Mammary epithelial cell (primary cell): ENCODE measurements around the gene CLCA1.

Experiments
- EZH2 ChIP-seq: IDR thresholded peaks from 2 replicates; pipeline ENCODE4 v1.6.1; 2012; ENCODE audit warnings: low read length, inconsistent platforms, borderline replicate concordance
- TF ChIP-seq, protein P1 (sequence below), 2 donors: IDR thresholded peaks in 1 of 2; conservative IDR thresholded peaks in 1 of 2; 2 replicates each; pipeline ENCODE4 v1.5.1; 2011 to 2012; ENCODE audit warnings: inconsistent platforms in 2 of 2, low read length in 2 of 2, mild to moderate bottlenecking in 2 of 2, control low read depth in 1 of 2, low read depth in 1 of 2; ENCODE audit not compliant: insufficient read depth in 1 of 2; ENCODE audit errors: extremely low read depth in 1 of 2

DNA sequence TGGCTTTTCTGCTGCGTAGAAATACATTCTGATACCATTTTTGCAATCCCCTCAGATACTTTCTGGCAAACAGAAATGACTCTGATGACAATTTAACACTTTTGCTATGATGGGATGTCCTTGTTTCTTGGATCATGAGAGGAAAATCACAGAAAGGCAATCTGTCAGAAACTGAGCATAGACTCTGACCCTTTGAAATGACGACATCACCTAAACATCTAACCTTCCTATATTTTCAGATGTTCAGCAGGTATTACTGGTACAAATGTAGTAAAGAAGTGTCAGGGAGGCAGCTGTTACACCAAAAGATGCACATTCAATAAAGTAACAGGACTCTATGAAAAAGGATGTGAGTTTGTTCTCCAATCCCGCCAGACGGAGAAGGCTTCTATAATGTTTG is 13.2 kb downstream of the CLCA1 start:
- TF ChIP-seq, protein P1, sequence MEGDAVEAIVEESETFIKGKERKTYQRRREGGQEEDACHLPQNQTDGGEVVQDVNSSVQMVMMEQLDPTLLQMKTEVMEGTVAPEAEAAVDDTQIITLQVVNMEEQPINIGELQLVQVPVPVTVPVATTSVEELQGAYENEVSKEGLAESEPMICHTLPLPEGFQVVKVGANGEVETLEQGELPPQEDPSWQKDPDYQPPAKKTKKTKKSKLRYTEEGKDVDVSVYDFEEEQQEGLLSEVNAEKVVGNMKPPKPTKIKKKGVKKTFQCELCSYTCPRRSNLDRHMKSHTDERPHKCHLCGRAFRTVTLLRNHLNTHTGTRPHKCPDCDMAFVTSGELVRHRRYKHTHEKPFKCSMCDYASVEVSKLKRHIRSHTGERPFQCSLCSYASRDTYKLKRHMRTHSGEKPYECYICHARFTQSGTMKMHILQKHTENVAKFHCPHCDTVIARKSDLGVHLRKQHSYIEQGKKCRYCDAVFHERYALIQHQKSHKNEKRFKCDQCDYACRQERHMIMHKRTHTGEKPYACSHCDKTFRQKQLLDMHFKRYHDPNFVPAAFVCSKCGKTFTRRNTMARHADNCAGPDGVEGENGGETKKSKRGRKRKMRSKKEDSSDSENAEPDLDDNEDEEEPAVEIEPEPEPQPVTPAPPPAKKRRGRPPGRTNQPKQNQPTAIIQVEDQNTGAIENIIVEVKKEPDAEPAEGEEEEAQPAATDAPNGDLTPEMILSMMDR (conservative IDR thresholded peaks at IDR 0.05 in 1 of 2, IDR thresholded peaks at IDR 0.05 in 1 of 2; ENCODE audit: extremely low read depth in 1 of 2, insufficient read depth in 1 of 2, low read depth in 1 of 2, low read length in 2 of 2) = no peak
- TF ChIP-seq EZH2 = no peak
